AG04449 (cell line): Measurements from ENCODE around the gene ZFAND3.

Experiments used
- CTCF ChIA-PET: fragments of 350-600 bp; formaldehyde crosslinking; extraction: SDS; loops from one replicate; lab custom pipeline; 2021; ENCODE audit warnings: antibody characterized with exemption; lab: Yijun Ruan, JAX
- POLR2A ChIA-PET: fragments of 400-600, 350-600 bp; formaldehyde crosslinking; extraction: SDS; loops from one replicate; lab custom pipeline; 2020; ENCODE audit warnings: antibody characterized with exemption, inconsistent platforms; lab: Yijun Ruan, JAX
- DNase-seq: peaks from one replicate; pipeline ENCODE4 v3.0.0-alpha.2; 2010; ENCODE audit warnings: low read depth, low spot score
- H3K4me3 ChIP-seq: 2 replicates; pipeline ENCODE4 v1.5.1; 2011; ENCODE audit warnings: low read depth, mild to moderate bottlenecking, control low read depth, low read length
- CTCF ChIP-seq: IDR thresholded peaks from one replicate; pipeline ENCODE4 v1.5.1; 2011; ENCODE audit warnings: mild to moderate bottlenecking, moderate library complexity, low read length, control low read depth, inconsistent platforms; ENCODE audit not compliant: insufficient read depth; ENCODE audit errors: missing control alignments

The ZFAND3 gene

GRCh38 chr6:37872373-37872745, 52.8 kb downstream of the ZFAND3 start:
- CTCF ChIA-PET: no interaction called here

GRCh38 chr6:37874726-37875125, 55.2 kb downstream of the ZFAND3 start:
- ChIA-PET CTCF (no interaction called here), POLR2A (interaction anchor here (0.6 kb wide), 1 partner anchor 31 kb away, joined by 3 read pairs; no protein-coding TSS in a partner anchor)
- no peak overlapping the region for H3K4me3 ChIP-seq
- TF ChIP-seq CTCF: no peak
- DNase-seq: no peak

More at GRCh38 chr6:37872373-37872745, 52.8 kb downstream of the ZFAND3 start:
- no peak overlapping the region for H3K4me3 ChIP-seq
- no peak for DNase-seq
- no peak for TF ChIP-seq CTCF
- POLR2A ChIA-PET: no interaction called here

- H3K4me3 ChIP-seq: no peak overlapping the region
- no peak for TF ChIP-seq CTCF
- POLR2A ChIA-PET: no interaction called here
- CTCF ChIA-PET: interaction anchor here (1.2 kb wide), 1 partner anchor 16 kb away, joined by 4 read pairs; no protein-coding TSS in a partner anchor
- DNase-seq: no peak
Observed at GRCh38 chr6:37875561-37876309, 56.2 kb downstream of the ZFAND3 start.

- DNase-seq: no peak
Observed at GRCh38 chr6:37876843-37877242, 57.3 kb downstream of the ZFAND3 start.

GRCh38 chr6:37877373-37878149, 58.0 kb downstream of the ZFAND3 start:
- POLR2A ChIA-PET: no interaction called here
- no peak overlapping the region for H3K4me3 ChIP-seq
- no peak for TF ChIP-seq CTCF
- CTCF ChIA-PET: interaction anchor here (1.1 kb wide), 1 partner anchor 47 kb away, joined by 3 read pairs; no protein-coding TSS in a partner anchor
- no peak for DNase-seq

More at GRCh38 chr6:37876843-37877242, 57.3 kb downstream of the ZFAND3 start:
- TF ChIP-seq CTCF: no peak
- POLR2A ChIA-PET: no interaction called here
- CTCF ChIA-PET: interaction anchor here (1.1 to 1.2 kb wide), 2 partner anchors 17 to 46 kb away, joined by 3 to 4 read pairs; no protein-coding TSS in a partner anchor
- no peak overlapping the region for H3K4me3 ChIP-seq
